Hematopoietic multipotent progenitor cell (in vitro differentiated cells): ENCODE measurements around the gene CRYGN. TPM values are rescaled to one million over a fixed set of nuclear protein-coding genes. Genes with fewer than 3 reads are reported as not detected.

ENCODE experiments used
- DNase-seq, 3 donors: peaks; one replicate each; pipeline ENCODE4 v3.0.0-alpha.2; 2011 to 2015; ENCODE audit warnings: low read depth in 2 of 3, low spot score in 2 of 3
- total RNA-seq: library from RNA; depleted of rRNA; stranded (reverse); fragments of >200 nt; gene quantifications from one replicate; pipeline ENCODE4 v1.2.3, GENCODE V29; 2012

CRYGN gene
- total RNA-seq, 1 donor: not detected

- DNase-seq: peak; percentile 42 to 64 (median 63)
Observed at GRCh38 chr7:151408839-151409666, 30.9 kb downstream of the CRYGN start.

DNA sequence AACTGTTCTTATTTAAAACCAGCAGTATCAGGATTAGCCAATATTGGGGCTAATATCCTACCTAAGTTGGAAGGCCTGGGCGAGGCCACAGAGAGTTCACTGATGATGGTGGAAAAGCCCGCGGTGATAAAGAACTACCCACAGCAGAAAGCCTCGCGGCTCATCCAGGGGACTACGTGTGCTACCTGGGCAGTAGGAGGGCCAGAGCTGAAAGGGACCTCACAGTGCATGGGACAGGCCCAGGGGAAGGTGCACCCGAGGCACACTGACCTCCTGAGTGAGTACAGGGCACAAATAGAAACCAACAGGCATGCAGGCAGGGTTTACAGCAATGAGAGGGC is 31.5 kb downstream of the CRYGN start:
- DNase-seq: no peak

DNA sequence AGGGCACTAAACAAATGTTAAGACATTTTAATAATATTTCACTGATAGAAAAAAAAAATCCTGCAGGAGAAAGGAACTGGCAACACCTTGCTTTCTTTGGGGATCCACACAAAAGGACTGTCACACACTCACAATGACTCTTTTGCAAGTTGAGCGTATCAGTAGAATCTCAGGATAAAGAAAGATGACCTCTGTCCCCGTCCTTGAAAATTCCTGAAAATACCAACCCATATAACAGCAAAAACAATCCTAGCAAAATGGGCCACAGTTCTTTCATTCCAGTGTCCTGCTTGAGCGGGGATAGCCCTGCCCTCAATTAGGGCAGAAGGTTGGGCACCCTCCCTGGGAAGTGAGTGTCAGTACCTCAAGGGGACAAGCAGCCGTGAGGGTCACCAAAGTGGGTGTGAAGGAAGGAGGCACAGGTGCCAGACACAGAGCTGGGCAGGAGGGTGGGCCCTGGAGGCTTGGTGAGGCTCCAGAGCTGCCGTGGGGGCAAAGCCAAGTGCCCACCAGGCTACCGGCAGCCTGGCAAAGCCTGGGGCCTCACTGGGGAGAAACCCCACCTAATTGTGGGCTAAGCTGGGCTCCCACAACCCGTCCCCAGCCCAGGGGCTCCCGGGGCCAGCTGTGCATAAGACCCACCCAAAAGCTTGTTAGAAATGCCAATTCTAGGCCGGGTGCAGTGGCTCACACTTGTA is 32.9 kb downstream of the CRYGN start:
- no peak for DNase-seq

GRCh38 chr7:151406051-151406875 is 33.7 kb downstream of the CRYGN start:
- DNase-seq: no peak

DNA sequence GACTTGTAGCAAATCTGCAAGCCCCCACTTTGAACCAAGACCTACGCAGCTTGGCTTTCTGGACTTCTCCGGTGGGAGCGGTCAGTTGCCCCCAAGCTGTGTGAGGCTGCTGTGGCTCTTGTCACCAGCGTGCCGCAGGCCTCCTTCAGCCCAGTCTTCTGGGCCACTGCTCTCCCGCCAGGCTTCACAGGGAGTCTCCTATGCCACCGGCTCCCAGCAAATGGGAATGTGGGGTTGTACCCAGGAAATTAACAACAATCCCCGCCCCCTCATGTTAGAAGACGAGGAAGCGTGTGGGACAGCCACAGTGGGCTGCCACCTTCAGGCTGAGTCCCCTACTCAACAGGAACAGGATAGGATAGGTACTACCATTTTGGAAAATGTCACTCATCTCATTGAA is 34.4 kb downstream of the CRYGN start:
- no peak for DNase-seq

GRCh38 chr7:151405056-151405455 is 34.9 kb downstream of the CRYGN start:
- no peak for DNase-seq

GRCh38 chr7:151404216-151405011 is 35.5 kb downstream of the CRYGN start:
- DNase-seq: no peak

DNA sequence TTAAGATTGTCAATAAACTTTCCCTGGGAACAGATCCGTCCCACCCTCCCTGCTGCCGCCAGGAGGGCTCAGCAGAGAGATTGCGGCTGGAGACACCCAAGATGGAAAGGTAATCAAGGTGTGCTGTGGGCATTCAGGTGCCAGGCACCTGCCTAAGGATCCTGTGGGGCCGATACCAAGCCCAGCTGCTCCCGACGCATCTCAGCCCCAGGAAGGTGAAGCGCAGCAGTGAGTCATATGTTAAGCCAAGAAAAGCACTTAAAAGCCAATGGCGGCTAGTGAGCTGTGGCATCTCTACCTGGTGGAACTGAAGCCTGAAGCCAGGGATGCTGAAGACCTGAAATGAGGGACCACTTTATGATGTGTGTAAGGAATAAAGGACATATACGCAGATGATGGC is 36.2 kb downstream of the CRYGN start:
- DNase-seq: no peak

GRCh38 chr7:151402029-151402835 is 37.7 kb downstream of the CRYGN start:
- DNase-seq: no peak

GRCh38 chr7:151400626-151401315 is 39.2 kb downstream of the CRYGN start:
- no peak for DNase-seq

- DNase-seq: no peak
Observed at GRCh38 chr7:151399906-151400305, 40.0 kb downstream of the CRYGN start.

GRCh38 chr7:151399305-151399601 is 40.7 kb downstream of the CRYGN start:
- DNase-seq: no peak

DNA sequence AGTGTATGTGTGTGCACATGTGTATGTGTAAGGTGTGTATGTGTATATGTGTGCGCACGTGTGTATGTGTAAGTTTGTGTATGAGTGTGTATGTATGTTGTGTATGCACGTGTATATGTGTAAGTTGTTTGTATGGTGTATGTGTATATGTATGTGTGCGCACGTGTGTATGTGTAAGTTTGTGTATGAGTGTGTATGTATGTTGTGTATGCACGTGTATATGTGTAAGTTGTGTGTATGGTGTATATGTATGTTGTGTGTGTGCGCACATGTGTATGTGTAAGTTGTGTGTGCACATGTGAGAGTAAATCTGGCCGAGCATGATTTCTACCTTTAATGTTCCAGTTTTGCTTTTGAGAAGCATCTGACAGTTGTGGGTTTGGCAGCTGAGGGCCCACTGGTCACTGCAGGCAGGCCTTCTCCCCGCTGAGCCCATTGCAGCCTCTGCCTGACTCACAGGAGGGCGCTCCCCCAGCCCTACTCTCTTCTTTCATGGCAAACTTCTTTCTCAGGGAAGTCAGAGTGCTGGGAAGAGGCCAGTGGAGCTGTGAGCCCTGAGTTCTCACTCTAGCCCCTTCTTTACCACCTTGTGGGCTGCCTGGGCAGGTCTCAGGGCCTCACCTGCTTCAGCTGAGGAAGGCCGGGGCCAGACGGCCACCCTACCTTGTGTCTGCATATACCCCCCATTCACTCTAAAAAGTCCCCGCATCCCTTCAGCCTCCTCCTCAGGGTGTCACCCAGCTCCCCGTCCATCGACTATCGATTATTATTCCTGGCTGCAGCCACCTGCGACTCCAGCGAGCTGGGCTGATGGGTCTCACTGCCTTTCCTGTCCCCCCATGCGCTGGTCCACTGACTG is 41.3 kb downstream of the CRYGN start:
- no peak for DNase-seq

GRCh38 chr7:151397026-151397425 is 42.9 kb downstream of the CRYGN start:
- no peak for DNase-seq

GRCh38 chr7:151396328-151396970 is 43.5 kb downstream of the CRYGN start:
- no peak for DNase-seq

GRCh38 chr7:151395036-151395367 is 44.9 kb downstream of the CRYGN start:
- DNase-seq: no peak

DNA sequence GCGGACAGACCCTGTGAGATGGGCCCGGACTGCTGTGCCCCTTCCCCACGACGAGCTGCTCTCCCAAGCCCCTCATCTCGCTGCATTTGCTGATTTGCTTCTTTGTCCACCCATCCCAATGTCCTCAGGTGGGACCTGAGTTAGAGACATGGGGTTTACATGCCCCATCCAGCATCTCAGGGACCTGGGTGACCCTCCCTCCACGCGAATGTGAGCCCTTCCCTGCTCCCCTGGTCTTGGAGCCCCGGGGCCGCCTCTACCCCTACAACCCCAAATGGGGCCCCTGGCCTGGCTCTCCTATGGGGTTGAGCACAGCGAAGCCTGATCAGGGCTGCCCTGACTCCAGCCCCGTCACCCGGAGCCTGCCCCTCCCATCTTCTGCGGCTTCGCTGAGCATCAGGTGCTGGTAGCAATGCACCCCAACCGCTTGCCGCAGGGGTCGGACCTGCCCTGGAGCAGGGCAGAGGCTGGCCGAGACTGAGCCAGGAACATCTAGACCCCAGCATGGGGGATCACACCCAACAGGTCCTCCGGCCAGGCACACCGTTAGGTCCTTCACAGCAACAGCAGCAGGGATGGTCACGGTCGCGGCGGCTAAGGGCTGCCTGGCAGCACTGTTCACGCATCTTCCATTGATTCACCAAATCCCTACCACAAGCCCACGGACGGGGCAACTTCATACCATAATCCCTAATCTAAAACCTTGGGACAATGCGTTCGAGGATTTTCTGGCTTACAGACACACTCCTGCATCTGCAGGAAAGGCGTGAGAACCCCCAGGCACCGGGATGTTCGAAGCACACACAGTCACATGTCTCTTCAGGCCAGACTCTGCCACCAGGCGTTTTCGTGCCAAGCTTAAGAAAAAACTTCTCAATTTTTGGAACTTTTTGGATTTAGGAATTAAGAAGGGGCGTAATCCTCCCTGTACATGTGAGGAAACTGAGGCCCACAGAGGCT is 45.6 kb downstream of the CRYGN start:
- no peak for DNase-seq
